Measurements from ENCODE around the gene CDC37. TPM values are rescaled to one million over a fixed set of nuclear protein-coding genes. Genes with fewer than 3 reads are reported as not detected.

The CDC37 gene
- total RNA-seq, 2 donors from 2014 or later: 140 to 188 TPM

- ATAC-seq (peak in 1 of 2 donors; percentile 11), DNase-seq (ENCODE audit: low spot score in 2 of 2) (no peak)
- H3K9me3 Mint-ChIP-seq: no peaks in the 10 kb centered on the region
- peaks cover 7 to 15% of the 10 kb centered on the region in 2 donors for H3K36me3 Mint-ChIP-seq
- no peak overlapping the region for H3K27ac Mint-ChIP-seq
These were observed 50.3 kb downstream of the CDC37 start for GRCh38 chr19:10352764-10353671.

GRCh38 chr19:10346509-10346908 is 56.8 kb downstream of the CDC37 start:
- ATAC-seq (no peak), DNase-seq (ENCODE audit: low spot score in 2 of 2) (no peak)
- Mint-ChIP-seq H3K9me3 (no peaks in the 10 kb centered on the region), H3K27ac (no peak overlapping the region), H3K36me3 (no peaks in the 10 kb centered on the region)

GRCh38 chr19:10344780-10345179 is 58.6 kb downstream of the CDC37 start:
- Mint-ChIP-seq H3K27ac (no peak overlapping the region), H3K9me3 (no peaks in the 10 kb centered on the region), H3K36me3 (no peaks in the 10 kb centered on the region)
- DNase-seq (ENCODE audit: low spot score in 2 of 2) (no peak), ATAC-seq (no peak)

GRCh38 chr19:10343495-10343894 is 59.8 kb downstream of the CDC37 start:
- no peaks in the 10 kb centered on the region for H3K9me3 Mint-ChIP-seq
- ATAC-seq: no peak
- no peak for DNase-seq (ENCODE audit: low spot score in 2 of 2)
- no peak overlapping the region for H3K27ac Mint-ChIP-seq
- no peaks in the 10 kb centered on the region for H3K36me3 Mint-ChIP-seq

Other genes with a start within 250 kb of the CDC37 start
- gene DNMT1, start 208.6 kb downstream of the CDC37 start, total RNA-seq: 100 to 1,000 TPM; 416 to 456 TPM
- 1 to 10 TPM; 7.7 to 8.0 TPM for gene S1PR2, start 172.2 kb downstream of the CDC37 start, total RNA-seq
- 100 to 1,000 TPM in 1 of 2 donors, 10 to 100 TPM in 1; 79.0 to 121 TPM for gene MRPL4, start 151.3 kb downstream of the CDC37 start, total RNA-seq
- 10 to 100 TPM; 15.7 to 33.1 TPM for gene ICAM1, start 132.4 kb downstream of the CDC37 start, total RNA-seq
- gene ICAM4, start 116.6 kb downstream of the CDC37 start, total RNA-seq: under 1 TPM; 0.43 to 0.66 TPM
- 1 to 10 TPM in 1 of 2 donors, under 1 TPM in 1; 0.39 to 2.0 TPM for gene ICAM5, start 113.6 kb downstream of the CDC37 start, total RNA-seq
- gene ZGLP1, start 93.7 kb downstream of the CDC37 start, total RNA-seq: 1 to 10 TPM; 2.2 to 3.7 TPM
- gene FDX2, start 87.5 kb downstream of the CDC37 start, total RNA-seq: 10 to 100 TPM in 1 of 2 donors, 1 to 10 TPM in 1; 8.1 to 16.7 TPM
- 100 to 1,000 TPM in 1 of 2 donors, 10 to 100 TPM in 1; 52.5 to 101 TPM for gene RAVER1, start 70.0 kb downstream of the CDC37 start, total RNA-seq
- 100 to 1,000 TPM; 143 to 145 TPM for gene ICAM3, start 63.9 kb downstream of the CDC37 start, total RNA-seq
- 100 to 1,000 TPM; 164 to 232 TPM for gene TYK2, start 23.0 kb downstream of the CDC37 start, total RNA-seq
- 1 to 10 TPM; 2.7 to 5.0 TPM for gene PDE4A, start 17.0 kb upstream of the CDC37 start, total RNA-seq
- 10 to 100 TPM; 68.2 to 68.4 TPM for gene KEAP1, start 99.8 kb upstream of the CDC37 start, total RNA-seq
- gene S1PR5, start 113.9 kb upstream of the CDC37 start, total RNA-seq: under 1 TPM; 0.23 to 0.27 TPM
- 10 to 100 TPM; 21.0 to 67.4 TPM for gene ATG4D, start 140.4 kb upstream of the CDC37 start, total RNA-seq
- gene KRI1, start 162.5 kb upstream of the CDC37 start, total RNA-seq: 10 to 100 TPM; 55.6 to 62.7 TPM
- 100 to 1,000 TPM in 1 of 2 donors, 10 to 100 TPM in 1; 43.4 to 248 TPM for gene CDKN2D, start 165.4 kb upstream of the CDC37 start, total RNA-seq
- not detected for gene AP1M2, start 183.8 kb upstream of the CDC37 start, total RNA-seq
- gene SLC44A2, start 222.0 kb upstream of the CDC37 start, total RNA-seq: 10 to 100 TPM; 81.3 to 92.0 TPM

Data from activated naive CD4-positive, alpha-beta T cell treated with anti-CD3 and anti-CD28 coated beads, Interleukin-2, amount 50 U/mL, for 72 hours (primary cell).